GM18517 (cell line): ENCODE results near the gene ZNF771.
"Not testable (repeated sequence)": the region's sequence is repeated elsewhere in the genome, so short reads cannot be mapped to it uniquely, and the experiment has no call there.

Experiments
- ATAC-seq: cut with Tn5 transposase; IDR thresholded peaks from one replicate; pipeline ENCODE4 v1.9.1; 2021; ENCODE audit warnings: mild to moderate bottlenecking, moderate library complexity; ENCODE audit not compliant: unreplicated experiment

ZNF771 gene

GRCh38 chr16:30429678-30430427 lies 22.4 kb downstream of the ZNF771 start, which contains the start of gene DCTPP1:
TSS of gene DCTPP1 (minus strand) at chr16:30430030. CDS start at chr16:30429980, 50 bp downstream.
- ATAC-seq: peak; percentile 93

GRCh38 chr16:30430428-30430970 lies 23.1 kb downstream of the ZNF771 start:
- no peak for ATAC-seq

GRCh38 chr16:30434852-30435251 lies 27.4 kb downstream of the ZNF771 start:
- no peak for ATAC-seq

- no peak for ATAC-seq
Observed at GRCh38 chr16:30437511-30438046, 30.2 kb downstream of the ZNF771 start.

- ATAC-seq: no peak
Observed at GRCh38 chr16:30438835-30439234, 31.4 kb downstream of the ZNF771 start.

GRCh38 chr16:30439720-30440348 lies 32.4 kb downstream of the ZNF771 start:
- ATAC-seq: no peak

GRCh38 chr16:30443631-30444030 lies 36.2 kb downstream of the ZNF771 start:
- ATAC-seq: no peak

- ATAC-seq: no peak
Observed at GRCh38 chr16:30444231-30445148, 37.1 kb downstream of the ZNF771 start.

GRCh38 chr16:30445149-30445407 lies 37.7 kb downstream of the ZNF771 start:
- peak; percentile 13 for ATAC-seq

GRCh38 chr16:30445408-30446202 lies 38.2 kb downstream of the ZNF771 start, which contains the start of gene SEPHS2:
TSS of gene SEPHS2 (minus strand) at chr16:30445874. CDS start at chr16:30445727, 147 bp downstream.
- ATAC-seq: peak; percentile 63

- ATAC-seq: no peak
Observed at GRCh38 chr16:30446203-30446595, 38.8 kb downstream of the ZNF771 start.

GRCh38 chr16:30447512-30448226 lies 40.3 kb downstream of the ZNF771 start:
- ATAC-seq: no peak

- no peak for ATAC-seq
Observed at GRCh38 chr16:30449116-30449435, 41.7 kb downstream of the ZNF771 start.

- not testable (repeated sequence) for ATAC-seq
Observed at GRCh38 chr16:30452709-30453580, 45.5 kb downstream of the ZNF771 start.

GRCh38 chr16:30456302-30456701 lies 48.9 kb downstream of the ZNF771 start:
- no peak for ATAC-seq

- ATAC-seq: no peak
Observed at GRCh38 chr16:30457256-30457655, 49.9 kb downstream of the ZNF771 start.

GRCh38 chr16:30457743-30458560 lies 50.5 kb downstream of the ZNF771 start:
- no peak for ATAC-seq
